HG03064 (cell line): ENCODE measurements around the gene RBM19.

ENCODE experiments used
- ATAC-seq: cut with Tn5 transposase; IDR thresholded peaks from one replicate; pipeline ENCODE4 v1.9.1; 2021; ENCODE audit warnings: low read depth; ENCODE audit not compliant: unreplicated experiment

Gene RBM19

DNA sequence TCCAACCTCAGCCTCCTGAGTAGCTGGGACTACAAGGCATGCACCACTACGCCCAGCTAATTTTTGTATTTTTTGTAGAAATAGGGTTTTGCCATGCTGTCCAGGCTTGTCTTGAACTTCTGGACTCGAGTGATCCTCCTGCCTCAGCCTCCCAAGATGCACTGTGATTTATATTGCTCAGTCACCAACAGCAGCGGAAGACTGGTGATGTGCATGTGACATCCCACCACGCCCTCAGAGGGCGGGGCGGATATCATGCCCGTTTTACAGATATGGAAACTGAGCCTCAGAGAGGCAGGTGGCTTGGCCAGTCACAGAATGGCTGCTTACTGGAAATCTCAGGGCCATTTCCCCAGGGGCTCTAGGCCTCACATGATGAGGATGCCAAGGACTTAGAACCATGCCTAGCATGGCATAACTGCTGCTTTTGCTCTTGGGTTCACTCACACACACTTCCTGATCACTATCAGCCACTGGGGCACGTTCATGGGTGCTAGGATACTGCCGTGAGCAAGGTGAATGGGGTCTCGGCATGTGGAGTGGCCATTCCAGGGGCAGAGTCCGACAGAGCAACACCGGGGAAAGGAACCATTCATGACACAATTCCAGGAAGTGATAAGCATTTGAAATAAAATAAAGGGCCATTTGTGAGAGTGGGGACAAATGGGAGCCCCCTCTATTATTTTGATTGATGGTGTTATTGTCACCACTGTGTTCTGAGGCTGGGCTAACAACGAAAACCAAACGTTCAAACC is 31.9 kb downstream of the RBM19 start:
- ATAC-seq = no peak

- no peak for ATAC-seq
Measured at GRCh38 chr12:113933201-113933786, 32.8 kb downstream of the RBM19 start.

DNA sequence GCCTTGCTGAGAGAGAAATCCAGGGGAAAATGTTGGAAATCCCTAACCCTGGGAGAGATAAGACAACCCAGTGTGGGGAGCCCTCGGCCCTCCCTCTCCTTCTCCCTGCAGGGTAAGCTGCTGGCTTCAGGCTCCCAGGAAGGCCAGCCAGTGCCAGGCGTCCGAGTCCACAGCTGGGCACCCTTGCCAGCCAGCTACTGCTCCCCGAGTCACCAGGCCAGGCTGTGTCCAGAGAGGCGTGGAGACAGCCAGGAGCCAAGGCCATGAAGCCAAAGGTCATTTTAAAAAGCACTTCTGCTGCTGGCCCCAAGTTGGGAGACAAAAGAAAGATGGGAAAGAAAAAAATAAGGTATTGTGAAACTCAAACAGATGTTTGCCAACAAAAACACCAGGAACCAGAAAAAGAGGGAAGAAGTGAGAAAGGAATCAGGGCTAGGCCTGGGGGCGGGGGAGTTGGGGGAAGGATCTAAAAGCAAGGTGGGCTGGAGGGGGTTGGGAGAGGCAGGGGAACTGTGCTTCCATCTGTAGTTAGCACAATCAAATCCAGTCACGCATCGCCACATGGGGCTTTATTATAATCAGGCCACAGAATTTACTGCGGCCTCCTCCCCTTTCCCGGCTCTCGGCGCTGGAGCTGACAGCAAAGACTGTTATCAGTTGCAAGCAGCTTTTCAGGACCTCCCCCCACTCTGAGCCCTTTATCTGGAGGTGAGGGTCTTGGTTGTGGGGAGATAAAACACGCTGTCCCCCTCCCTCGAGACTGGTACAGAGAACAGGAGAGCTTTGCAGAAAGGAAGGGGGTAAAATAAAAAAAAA is 33.5 kb downstream of the RBM19 start:
- ATAC-seq = no peak

DNA sequence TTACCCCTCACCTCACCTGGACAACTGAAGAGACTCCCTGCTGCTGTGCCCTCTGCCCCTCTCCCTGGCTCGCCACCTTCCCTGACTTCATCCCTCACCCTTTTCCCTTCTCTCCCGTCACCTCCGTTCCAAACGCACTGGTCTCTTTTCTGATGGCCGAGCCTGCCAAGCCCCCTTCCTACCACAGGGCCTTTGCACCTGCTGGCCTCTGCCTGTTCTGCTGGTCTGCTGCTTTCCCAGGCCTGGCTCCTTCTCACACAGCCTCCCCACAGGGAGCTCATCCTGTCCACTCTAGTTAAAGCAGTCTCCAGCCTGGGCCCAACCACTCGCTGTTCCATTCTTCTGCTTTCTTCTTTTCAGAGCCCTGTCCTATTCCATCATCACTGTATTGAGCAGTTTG is 34.6 kb downstream of the RBM19 start:
- ATAC-seq = no peak

- ATAC-seq = no peak
Measured at GRCh38 chr12:113930249-113930648, 35.9 kb downstream of the RBM19 start.

DNA sequence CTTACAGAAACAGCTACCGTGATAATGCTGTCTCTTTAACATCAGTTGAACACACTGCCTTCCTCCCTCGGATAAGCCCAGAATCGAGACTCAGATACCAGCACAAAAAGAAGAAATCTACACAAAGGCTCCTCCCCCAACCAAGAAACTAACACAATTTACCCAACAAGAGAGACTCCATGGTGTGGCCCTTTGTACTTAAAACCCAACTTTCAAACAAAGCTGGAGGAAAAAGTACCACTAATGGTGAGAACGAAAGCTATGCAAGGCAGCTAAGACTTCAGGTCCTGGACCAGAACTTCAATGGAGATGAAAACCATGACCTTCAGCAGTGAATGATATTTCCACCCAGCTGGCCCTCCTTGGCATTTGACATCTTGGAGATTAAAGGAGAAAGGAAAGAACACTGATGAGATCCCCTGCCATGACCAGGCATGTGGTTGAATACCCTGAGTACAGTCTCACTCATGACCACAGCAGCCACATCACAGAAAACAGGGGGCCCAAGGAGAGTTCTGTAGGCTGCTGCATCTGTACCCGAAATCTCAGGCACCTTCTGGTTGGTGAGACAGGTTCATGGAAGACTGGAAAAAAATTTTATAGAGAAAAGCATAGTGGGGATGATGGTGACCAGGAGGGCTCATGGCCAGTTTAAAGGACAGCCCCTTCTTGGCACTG is 36.7 kb downstream of the RBM19 start:
- ATAC-seq = no peak

- no peak for ATAC-seq
Measured at GRCh38 chr12:113926788-113927187, 39.3 kb downstream of the RBM19 start.

- no peak for ATAC-seq
Measured at GRCh38 chr12:113924341-113924740, 41.8 kb downstream of the RBM19 start.

- no peak for ATAC-seq
Measured at GRCh38 chr12:113923251-113923650, 42.9 kb downstream of the RBM19 start.

GRCh38 chr12:113921430-113921829 is 44.7 kb downstream of the RBM19 start:
- ATAC-seq = no peak

- ATAC-seq = no peak
Measured at GRCh38 chr12:113919791-113920190, 46.3 kb downstream of the RBM19 start.

GRCh38 chr12:113918306-113918705 is 47.8 kb downstream of the RBM19 start:
- ATAC-seq = no peak

GRCh38 chr12:113917393-113917792 is 48.7 kb downstream of the RBM19 start:
- ATAC-seq = no peak

DNA sequence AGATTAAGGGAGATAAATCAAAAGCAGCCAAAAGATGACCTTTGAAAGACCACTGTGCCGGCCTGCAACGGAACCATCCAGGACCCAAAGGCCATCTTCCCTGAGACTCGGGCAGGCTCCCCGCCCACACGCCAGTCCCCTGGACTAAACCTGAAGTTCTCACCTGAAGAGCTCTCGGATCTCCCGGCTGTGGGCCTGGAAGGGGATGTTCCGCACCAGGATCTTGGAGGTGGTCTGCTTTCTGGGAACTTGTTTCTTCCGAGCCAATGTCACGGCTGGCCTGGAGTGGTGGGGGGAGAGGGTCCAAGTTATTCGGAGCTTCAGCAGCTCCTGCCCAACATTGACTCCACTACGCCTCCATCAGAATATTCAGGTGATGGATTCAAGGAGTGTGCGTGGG is 51.3 kb downstream of the RBM19 start:
- ATAC-seq = no peak

GRCh38 chr12:113914176-113914575 is 51.9 kb downstream of the RBM19 start:
- no peak for ATAC-seq

- no peak for ATAC-seq
Measured at GRCh38 chr12:113912760-113913329, 53.3 kb downstream of the RBM19 start.

DNA sequence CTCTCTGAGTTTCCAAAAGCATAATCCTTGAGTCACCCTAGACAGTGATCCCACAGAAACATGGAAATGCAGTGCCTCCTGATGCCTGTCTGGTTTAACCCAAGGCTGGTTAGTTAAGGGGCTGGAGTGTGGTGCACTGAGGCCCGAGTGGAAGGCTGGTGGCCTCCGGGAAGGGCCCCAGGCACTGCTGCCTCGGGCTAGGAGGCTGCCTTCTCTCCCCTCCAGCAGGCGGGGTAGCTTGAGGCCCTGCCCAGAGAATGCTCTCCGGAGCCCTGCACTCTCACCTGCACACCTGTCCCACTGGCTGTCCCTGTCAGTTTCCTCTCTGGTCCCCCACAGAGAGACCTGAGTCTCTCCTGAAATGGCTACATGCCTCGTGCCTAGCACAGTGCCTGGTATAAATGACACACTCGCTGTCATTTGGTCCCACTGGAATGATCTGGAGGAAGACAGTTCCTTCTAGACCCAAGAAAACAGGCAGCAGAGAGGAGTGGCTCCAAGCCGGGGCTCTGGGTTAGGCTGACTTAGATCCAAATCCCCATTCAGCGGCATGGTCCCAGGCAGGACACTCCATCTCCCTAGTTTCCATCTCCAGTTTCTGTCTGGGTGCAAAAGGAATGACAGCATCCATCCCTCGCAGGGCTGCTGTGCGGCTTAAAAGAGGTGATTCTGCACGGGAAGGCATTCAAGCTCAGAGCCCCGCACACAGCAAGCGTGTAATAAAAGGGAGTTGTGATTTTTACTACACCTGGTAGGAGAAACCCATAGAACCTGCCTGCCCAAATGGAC is 54.0 kb downstream of the RBM19 start:
- no peak for ATAC-seq

- ATAC-seq = no peak
Measured at GRCh38 chr12:113910751-113911272, 55.3 kb downstream of the RBM19 start.

DNA sequence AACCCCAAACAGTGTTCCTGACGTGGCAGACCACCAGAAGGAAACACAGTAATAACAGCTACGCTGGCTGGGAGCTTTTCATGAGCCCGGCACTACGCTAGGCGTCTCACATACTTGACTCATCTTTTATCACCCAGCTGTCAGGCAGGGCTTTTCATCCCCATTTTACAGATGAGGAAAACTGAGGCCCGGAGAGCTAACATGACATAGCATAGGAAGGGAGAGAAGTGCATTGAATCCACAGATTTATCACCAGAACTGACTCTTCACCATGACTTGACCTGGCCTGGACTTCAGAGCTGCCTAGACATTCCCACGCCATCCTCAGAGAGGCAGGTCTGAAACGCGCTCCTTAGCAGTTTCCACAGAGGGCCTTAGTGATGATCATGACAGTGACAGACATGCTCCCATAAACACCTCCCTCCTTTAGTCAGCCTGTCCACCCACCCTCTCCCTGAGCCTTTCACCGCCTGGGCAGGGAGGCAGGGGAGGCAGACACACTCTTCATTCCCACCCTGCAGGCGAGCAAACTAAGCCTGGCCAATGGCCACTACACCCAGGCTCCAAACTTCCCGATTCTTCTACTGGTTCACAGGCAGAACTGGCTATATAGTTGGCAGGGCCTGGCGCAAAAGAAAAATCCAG is 56.2 kb downstream of the RBM19 start:
- no peak for ATAC-seq
